H1 (cell line): ENCODE measurements around the gene SCAPER. TPM values are rescaled to one million over a fixed set of nuclear protein-coding genes. Genes with fewer than 3 reads are reported as not detected.

ENCODE experiments used
- ATF2 ChIP-seq: IDR thresholded peaks from 2 replicates; pipeline ENCODE4 v1.6.1; 2012; ENCODE audit warnings: low read length, inconsistent platforms
- KDM4A ChIP-seq: IDR thresholded peaks from one replicate; pipeline ENCODE4 v1.7.1; 2012; ENCODE audit warnings: low read depth, mild to moderate bottlenecking, moderate library complexity, low read length, inconsistent platforms; ENCODE audit not compliant: severe bottlenecking
- SUZ12 ChIP-seq: fragments of 200-600 bp; sonication (generic); IDR thresholded peaks from 2 replicates; pipeline ENCODE4 v1.6.1; 2012; ENCODE audit warnings: mild to moderate bottlenecking, inconsistent platforms, low read length, moderate library complexity, mixed read lengths
- YY1 ChIP-seq: IDR thresholded peaks from 2 replicates; pipeline ENCODE4 v1.6.1; 2011; ENCODE audit warnings: low read depth, mild to moderate bottlenecking, low read length
- polyA plus RNA-seq, 7 experiments: library from polyadenylated mRNA; depleted of rRNA in 3 of 7; stranded (reverse) in 5 of 7; unstranded in 2 of 7; fragments of >200 nt in 5 of 7; fragments of 200-250 nt in 2 of 7; gene quantifications; 1 replicate in 5 of 7; 2 replicates in 1 of 7; 4 replicates in 1 of 7; pipeline versions ENCODE4 v1.2.1 to v1.2.3, GENCODE V29; 2011 to 2013; ENCODE audit warnings: missing spikeins in 2 of 7, mixed read lengths in 2 of 7
- total RNA-seq: library from RNA; stranded (reverse); fragmentation: NEBNext Ultra II Directional; extraction: Animal tissue kit (Norgen Biotek cat#: 25700); gene quantifications from 2 replicates; pipeline ENCODE4 v1.2.1, GENCODE V29; 2021
- TF ChIP-seq, protein P1 (sequence below): fragments of 300-600 bp; sonication (generic); IDR thresholded peaks from 2 replicates; pipeline ENCODE4 v1.7.1; 2012; ENCODE audit warnings: low read length, moderate library complexity, mild to moderate bottlenecking, inconsistent platforms; ENCODE audit not compliant: insufficient replicate concordance
- TF ChIP-seq, protein P2 (sequence below): IDR thresholded peaks from 2 replicates; pipeline ENCODE4 v1.6.1; 2012; ENCODE audit warnings: inconsistent platforms

The SCAPER gene
- total and polyA plus RNA-seq, 2 of the 8 experiments (the other 6 are each of a cell fraction or from before 2014, with no cell fraction given) = 1.6 to 6.8 TPM

GRCh38 chr15:76802411-76802810 lies 102.7 kb downstream of the SCAPER start (continued):
- TF ChIP-seq, protein P1, sequence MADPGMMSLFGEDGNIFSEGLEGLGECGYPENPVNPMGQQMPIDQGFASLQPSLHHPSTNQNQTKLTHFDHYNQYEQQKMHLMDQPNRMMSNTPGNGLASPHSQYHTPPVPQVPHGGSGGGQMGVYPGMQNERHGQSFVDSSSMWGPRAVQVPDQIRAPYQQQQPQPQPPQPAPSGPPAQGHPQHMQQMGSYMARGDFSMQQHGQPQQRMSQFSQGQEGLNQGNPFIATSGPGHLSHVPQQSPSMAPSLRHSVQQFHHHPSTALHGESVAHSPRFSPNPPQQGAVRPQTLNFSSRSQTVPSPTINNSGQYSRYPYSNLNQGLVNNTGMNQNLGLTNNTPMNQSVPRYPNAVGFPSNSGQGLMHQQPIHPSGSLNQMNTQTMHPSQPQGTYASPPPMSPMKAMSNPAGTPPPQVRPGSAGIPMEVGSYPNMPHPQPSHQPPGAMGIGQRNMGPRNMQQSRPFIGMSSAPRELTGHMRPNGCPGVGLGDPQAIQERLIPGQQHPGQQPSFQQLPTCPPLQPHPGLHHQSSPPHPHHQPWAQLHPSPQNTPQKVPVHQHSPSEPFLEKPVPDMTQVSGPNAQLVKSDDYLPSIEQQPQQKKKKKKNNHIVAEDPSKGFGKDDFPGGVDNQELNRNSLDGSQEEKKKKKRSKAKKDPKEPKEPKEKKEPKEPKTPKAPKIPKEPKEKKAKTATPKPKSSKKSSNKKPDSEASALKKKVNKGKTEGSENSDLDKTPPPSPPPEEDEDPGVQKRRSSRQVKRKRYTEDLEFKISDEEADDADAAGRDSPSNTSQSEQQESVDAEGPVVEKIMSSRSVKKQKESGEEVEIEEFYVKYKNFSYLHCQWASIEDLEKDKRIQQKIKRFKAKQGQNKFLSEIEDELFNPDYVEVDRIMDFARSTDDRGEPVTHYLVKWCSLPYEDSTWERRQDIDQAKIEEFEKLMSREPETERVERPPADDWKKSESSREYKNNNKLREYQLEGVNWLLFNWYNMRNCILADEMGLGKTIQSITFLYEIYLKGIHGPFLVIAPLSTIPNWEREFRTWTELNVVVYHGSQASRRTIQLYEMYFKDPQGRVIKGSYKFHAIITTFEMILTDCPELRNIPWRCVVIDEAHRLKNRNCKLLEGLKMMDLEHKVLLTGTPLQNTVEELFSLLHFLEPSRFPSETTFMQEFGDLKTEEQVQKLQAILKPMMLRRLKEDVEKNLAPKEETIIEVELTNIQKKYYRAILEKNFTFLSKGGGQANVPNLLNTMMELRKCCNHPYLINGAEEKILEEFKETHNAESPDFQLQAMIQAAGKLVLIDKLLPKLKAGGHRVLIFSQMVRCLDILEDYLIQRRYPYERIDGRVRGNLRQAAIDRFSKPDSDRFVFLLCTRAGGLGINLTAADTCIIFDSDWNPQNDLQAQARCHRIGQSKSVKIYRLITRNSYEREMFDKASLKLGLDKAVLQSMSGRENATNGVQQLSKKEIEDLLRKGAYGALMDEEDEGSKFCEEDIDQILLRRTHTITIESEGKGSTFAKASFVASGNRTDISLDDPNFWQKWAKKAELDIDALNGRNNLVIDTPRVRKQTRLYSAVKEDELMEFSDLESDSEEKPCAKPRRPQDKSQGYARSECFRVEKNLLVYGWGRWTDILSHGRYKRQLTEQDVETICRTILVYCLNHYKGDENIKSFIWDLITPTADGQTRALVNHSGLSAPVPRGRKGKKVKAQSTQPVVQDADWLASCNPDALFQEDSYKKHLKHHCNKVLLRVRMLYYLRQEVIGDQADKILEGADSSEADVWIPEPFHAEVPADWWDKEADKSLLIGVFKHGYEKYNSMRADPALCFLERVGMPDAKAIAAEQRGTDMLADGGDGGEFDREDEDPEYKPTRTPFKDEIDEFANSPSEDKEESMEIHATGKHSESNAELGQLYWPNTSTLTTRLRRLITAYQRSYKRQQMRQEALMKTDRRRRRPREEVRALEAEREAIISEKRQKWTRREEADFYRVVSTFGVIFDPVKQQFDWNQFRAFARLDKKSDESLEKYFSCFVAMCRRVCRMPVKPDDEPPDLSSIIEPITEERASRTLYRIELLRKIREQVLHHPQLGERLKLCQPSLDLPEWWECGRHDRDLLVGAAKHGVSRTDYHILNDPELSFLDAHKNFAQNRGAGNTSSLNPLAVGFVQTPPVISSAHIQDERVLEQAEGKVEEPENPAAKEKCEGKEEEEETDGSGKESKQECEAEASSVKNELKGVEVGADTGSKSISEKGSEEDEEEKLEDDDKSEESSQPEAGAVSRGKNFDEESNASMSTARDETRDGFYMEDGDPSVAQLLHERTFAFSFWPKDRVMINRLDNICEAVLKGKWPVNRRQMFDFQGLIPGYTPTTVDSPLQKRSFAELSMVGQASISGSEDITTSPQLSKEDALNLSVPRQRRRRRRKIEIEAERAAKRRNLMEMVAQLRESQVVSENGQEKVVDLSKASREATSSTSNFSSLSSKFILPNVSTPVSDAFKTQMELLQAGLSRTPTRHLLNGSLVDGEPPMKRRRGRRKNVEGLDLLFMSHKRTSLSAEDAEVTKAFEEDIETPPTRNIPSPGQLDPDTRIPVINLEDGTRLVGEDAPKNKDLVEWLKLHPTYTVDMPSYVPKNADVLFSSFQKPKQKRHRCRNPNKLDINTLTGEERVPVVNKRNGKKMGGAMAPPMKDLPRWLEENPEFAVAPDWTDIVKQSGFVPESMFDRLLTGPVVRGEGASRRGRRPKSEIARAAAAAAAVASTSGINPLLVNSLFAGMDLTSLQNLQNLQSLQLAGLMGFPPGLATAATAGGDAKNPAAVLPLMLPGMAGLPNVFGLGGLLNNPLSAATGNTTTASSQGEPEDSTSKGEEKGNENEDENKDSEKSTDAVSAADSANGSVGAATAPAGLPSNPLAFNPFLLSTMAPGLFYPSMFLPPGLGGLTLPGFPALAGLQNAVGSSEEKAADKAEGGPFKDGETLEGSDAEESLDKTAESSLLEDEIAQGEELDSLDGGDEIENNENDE = no peak
- TF ChIP-seq ATF2 (no peak), KDM4A (no peak), SUZ12 (no peak), YY1 (no peak)
- TF ChIP-seq, protein P2, sequence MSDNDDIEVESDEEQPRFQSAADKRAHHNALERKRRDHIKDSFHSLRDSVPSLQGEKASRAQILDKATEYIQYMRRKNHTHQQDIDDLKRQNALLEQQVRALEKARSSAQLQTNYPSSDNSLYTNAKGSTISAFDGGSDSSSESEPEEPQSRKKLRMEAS = no peak
